GM19468 (cell line): Measurements from ENCODE around the gene LZTFL1.

Source experiments
- ATAC-seq: cut with Tn5 transposase; IDR thresholded peaks from one replicate; pipeline ENCODE4 v1.9.1; 2021; ENCODE audit warnings: mild to moderate bottlenecking, moderate library complexity, moderate number of reproducible peaks; ENCODE audit not compliant: unreplicated experiment; ENCODE audit errors: extremely low read depth

Gene LZTFL1

GRCh38 chr3:45817831-45818522 is 23.9 kb downstream of the LZTFL1 start:
- ATAC-seq, result no peak

- no peak for ATAC-seq
These were observed 25.4 kb downstream of the LZTFL1 start for GRCh38 chr3:45816544-45816943.

- no peak for ATAC-seq
These were observed 27.6 kb downstream of the LZTFL1 start for GRCh38 chr3:45814322-45814721.

- ATAC-seq, result no peak
These were observed 34.0 kb downstream of the LZTFL1 start for GRCh38 chr3:45807681-45808540.

- ATAC-seq, result no peak
These were observed 34.8 kb downstream of the LZTFL1 start for GRCh38 chr3:45807133-45807532.

GRCh38 chr3:45806072-45806471 is 35.8 kb downstream of the LZTFL1 start:
- ATAC-seq, result no peak

- ATAC-seq, result no peak
These were observed 38.5 kb downstream of the LZTFL1 start for GRCh38 chr3:45803252-45803935.

- ATAC-seq, result no peak
These were observed 39.8 kb downstream of the LZTFL1 start for GRCh38 chr3:45802146-45802545.

- ATAC-seq, result no peak
These were observed 41.3 kb downstream of the LZTFL1 start for GRCh38 chr3:45800611-45801010.

- ATAC-seq, result no peak
These were observed 42.3 kb downstream of the LZTFL1 start for GRCh38 chr3:45799586-45799985.

- no peak for ATAC-seq
These were observed 43.9 kb downstream of the LZTFL1 start for GRCh38 chr3:45798034-45798433.

GRCh38 chr3:45796902-45797637 is 44.8 kb downstream of the LZTFL1 start:
- no peak for ATAC-seq

- ATAC-seq, result no peak
These were observed 45.8 kb downstream of the LZTFL1 start, which contains the start of gene SLC6A20 for GRCh38 chr3:45795882-45796765. Gene SLC6A20 (minus strand): TSS chr3:45796536. CDS start chr3:45796419, 117 bp downstream.

GRCh38 chr3:45795509-45795881 is 46.4 kb downstream of the LZTFL1 start:
- ATAC-seq, result no peak

GRCh38 chr3:45794660-45795059 is 47.3 kb downstream of the LZTFL1 start:
- ATAC-seq, result no peak

GRCh38 chr3:45794177-45794560 is 47.8 kb downstream of the LZTFL1 start:
- ATAC-seq, result no peak

- ATAC-seq, result no peak
These were observed 48.3 kb downstream of the LZTFL1 start for GRCh38 chr3:45793482-45794176.

- no peak for ATAC-seq
These were observed 49.3 kb downstream of the LZTFL1 start for GRCh38 chr3:45792516-45793172.
